Natural killer cell (primary cell): Measurements from ENCODE around the gene IFITM1. TPM values are rescaled to one million over a fixed set of nuclear protein-coding genes. Genes with fewer than 3 reads are reported as not detected.

Source experiments
- ATAC-seq, 3 donors: fragments of 150-1000 bp in 2 of 3; fragments of 200-7000 bp in 1 of 3; cut with Tn5 transposase; 1 replicate in 1 of 3; 2 replicates in 2 of 3; pipeline ENCODE4 v1.10.0; 2021; ENCODE audit warnings: mild to moderate bottlenecking in 2 of 3, moderate library complexity in 2 of 3
- DNase-seq, 2 donors: peaks; one replicate each; pipeline versions ENCODE4 v3.0.0 to v3.0.0-alpha.2; 2013 to 2021; ENCODE audit warnings: mixed read lengths in 1 of 2
- H3K27ac ChIP-seq: one replicate; pipeline ENCODE4 v1.5.1; 2013; ENCODE audit warnings: mild to moderate bottlenecking, low read length
- H3K27me3 ChIP-seq: one replicate; pipeline ENCODE4 v1.6.1; 2013; ENCODE audit warnings: low read length; ENCODE audit not compliant: control insufficient read depth, insufficient read depth
- H3K36me3 ChIP-seq: one replicate; pipeline ENCODE4 v1.6.1; 2013; ENCODE audit warnings: low read length; ENCODE audit not compliant: control insufficient read depth, insufficient read depth
- H3K4me1 ChIP-seq: one replicate; pipeline ENCODE4 v1.6.1; 2013; ENCODE audit warnings: low read length; ENCODE audit not compliant: control insufficient read depth, insufficient read depth
- H3K4me3 ChIP-seq: one replicate; pipeline ENCODE4 v1.5.1; 2013; ENCODE audit warnings: low read length
- H3K9me3 ChIP-seq: one replicate; pipeline ENCODE4 v1.6.1; 2013; ENCODE audit warnings: low read length; ENCODE audit not compliant: control insufficient read depth, insufficient read depth
- H3K27ac Mint-ChIP-seq, 2 donors: one replicate each; pipeline ENCODE4 v1.8.0; 2022; ENCODE audit warnings: mild to moderate bottlenecking in 2 of 2, mixed read lengths in 2 of 2, moderate library complexity in 1 of 2
- H3K27me3 Mint-ChIP-seq, 2 donors: one replicate each; pipeline ENCODE4 v1.8.0; 2022; ENCODE audit warnings: low read depth in 2 of 2, mixed read lengths in 2 of 2
- H3K36me3 Mint-ChIP-seq: one replicate; pipeline ENCODE4 v1.8.0; 2022; ENCODE audit warnings: mixed read lengths
- H3K4me1 Mint-ChIP-seq, 2 donors: one replicate each; pipeline ENCODE4 v1.8.0; 2022; ENCODE audit warnings: mixed read lengths in 2 of 2
- H3K4me3 Mint-ChIP-seq: one replicate; pipeline ENCODE4 v1.8.0; 2022; ENCODE audit warnings: mild to moderate bottlenecking, moderate library complexity, mixed read lengths
- H3K9me3 Mint-ChIP-seq, 2 donors: one replicate each; pipeline ENCODE4 v1.8.0; 2022; ENCODE audit warnings: mixed read lengths in 2 of 2
- CTCF ChIP-seq: fragments of 200-600 bp; IDR thresholded peaks from one replicate; pipeline ENCODE4 v1.8.0; 2022; ENCODE audit warnings: antibody characterized with exemption
- WGBS: methylation state at CpG from one replicate; pipeline ENCODE4 v1.1.7; 2013; ENCODE audit warnings: missing lambda C conversion rate; ENCODE audit not compliant: insufficient coverage; 5-methylcytosine and 5-hydroxymethylcytosine counted together
- intact Hi-C: fragments of 100-400 bp; cut with micrococcal nuclease; formaldehyde crosslinking; loops from one replicate; pipeline ENCODE4 v1.14.2; 2022
- total RNA-seq, 4 donors: library from RNA; stranded (reverse); fragments of 120-200 nt in 1 of 4; gene quantifications; one replicate each; pipeline versions ENCODE4 v1.2.3 to v1.2.4, GENCODE V29; 2013 to 2022

IFITM1 gene
- total RNA-seq, 3 donors from 2014 or later (not counting 1 experiment from before 2014, with no cell fraction given) = 540 to 809 (median 710) TPM

- no peaks in the 10 kb centered on the region for H3K36me3 ChIP-seq
- H3K4me1 Mint-ChIP-seq = peaks cover 42% of the 10 kb centered on the region in 2 donors
- no peaks in the 10 kb centered on the region for H3K27me3 Mint-ChIP-seq
- H3K4me3 ChIP-seq = no peak overlapping the region
- H3K4me3 Mint-ChIP-seq = no peak overlapping the region
- H3K9me3 ChIP-seq = no peaks in the 10 kb centered on the region
- no peak overlapping the region for H3K27ac ChIP-seq
- TF ChIP-seq CTCF = no peak
- no peaks in the 10 kb centered on the region for H3K27me3 ChIP-seq
- H3K9me3 Mint-ChIP-seq = no peaks in the 10 kb centered on the region
- DNase-seq (no peak), ATAC-seq (no peak)
- no peak overlapping the region for H3K27ac Mint-ChIP-seq
- H3K36me3 Mint-ChIP-seq = no peaks in the 10 kb centered on the region
- intact Hi-C loops = no loop called here
- WGBS = 94% methylated on average over 1 of the region's 2 CpGs
- H3K4me1 ChIP-seq = peaks cover 28% of the 10 kb centered on the region
These were observed 26.1 kb downstream of the IFITM1 start for GRCh38 chr11:339963-340362.

- no peaks in the 10 kb centered on the region for H3K36me3 ChIP-seq
- Mint-ChIP-seq H3K27ac (peak overlapping the region; percentile 21 to 23), H3K9me3 (no peaks in the 10 kb centered on the region), H3K4me1 (peaks cover 36 to 42% of the 10 kb centered on the region in 2 donors), H3K27me3 (no peaks in the 10 kb centered on the region), H3K4me3 (no peak overlapping the region), H3K36me3 (no peaks in the 10 kb centered on the region)
- DNase-seq (no peak), ATAC-seq (no peak)
- peaks cover 20% of the 10 kb centered on the region for H3K4me1 ChIP-seq
- peak; percentile 11 for TF ChIP-seq CTCF
- no peaks in the 10 kb centered on the region for H3K9me3 ChIP-seq
- no peaks in the 10 kb centered on the region for H3K27me3 ChIP-seq
- no peak overlapping the region for H3K27ac ChIP-seq
- intact Hi-C loops = no loop called here
- no peak overlapping the region for H3K4me3 ChIP-seq
- 71% methylated on average over 3 of the region's 5 CpGs for WGBS
These were observed 27.0 kb downstream of the IFITM1 start for GRCh38 chr11:340539-341512.

GRCh38 chr11:342328-342727 lies 28.5 kb downstream of the IFITM1 start:
- ATAC-seq (no peak), DNase-seq (no peak)
- Histone ChIP-seq H3K9me3 (no peaks in the 10 kb centered on the region), H3K27me3 (no peaks in the 10 kb centered on the region), H3K4me3 (no peak overlapping the region), H3K27ac (no peak overlapping the region), H3K36me3 (no peaks in the 10 kb centered on the region), H3K4me1 (peaks cover 12% of the 10 kb centered on the region)
- WGBS = 69% methylated on average over 3 of the region's 3 CpGs
- Mint-ChIP-seq H3K27me3 (no peaks in the 10 kb centered on the region), H3K27ac (peak overlapping the region; percentile 2 to 21), H3K9me3 (no peaks in the 10 kb centered on the region), H3K4me3 (no peak overlapping the region), H3K36me3 (no peaks in the 10 kb centered on the region), H3K4me1 (peaks cover 24 to 30% of the 10 kb centered on the region in 2 donors)
- intact Hi-C loops = no loop called here
- no peak for TF ChIP-seq CTCF
